Measurements from ENCODE around the gene MINPP1. TPM values are rescaled to one million over a fixed set of nuclear protein-coding genes. Genes with fewer than 3 reads are reported as not detected.
"Not testable (repeated sequence)": the region's sequence is repeated elsewhere in the genome, so short reads cannot be mapped to it uniquely, and the experiment has no call there.

MINPP1 gene, protein sequence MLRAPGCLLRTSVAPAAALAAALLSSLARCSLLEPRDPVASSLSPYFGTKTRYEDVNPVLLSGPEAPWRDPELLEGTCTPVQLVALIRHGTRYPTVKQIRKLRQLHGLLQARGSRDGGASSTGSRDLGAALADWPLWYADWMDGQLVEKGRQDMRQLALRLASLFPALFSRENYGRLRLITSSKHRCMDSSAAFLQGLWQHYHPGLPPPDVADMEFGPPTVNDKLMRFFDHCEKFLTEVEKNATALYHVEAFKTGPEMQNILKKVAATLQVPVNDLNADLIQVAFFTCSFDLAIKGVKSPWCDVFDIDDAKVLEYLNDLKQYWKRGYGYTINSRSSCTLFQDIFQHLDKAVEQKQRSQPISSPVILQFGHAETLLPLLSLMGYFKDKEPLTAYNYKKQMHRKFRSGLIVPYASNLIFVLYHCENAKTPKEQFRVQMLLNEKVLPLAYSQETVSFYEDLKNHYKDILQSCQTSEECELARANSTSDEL
- total RNA-seq = 10 to 100 TPM in 1 of 2 donors, 1 to 10 TPM in 1; 9.5 to 10.7 TPM

DNA sequence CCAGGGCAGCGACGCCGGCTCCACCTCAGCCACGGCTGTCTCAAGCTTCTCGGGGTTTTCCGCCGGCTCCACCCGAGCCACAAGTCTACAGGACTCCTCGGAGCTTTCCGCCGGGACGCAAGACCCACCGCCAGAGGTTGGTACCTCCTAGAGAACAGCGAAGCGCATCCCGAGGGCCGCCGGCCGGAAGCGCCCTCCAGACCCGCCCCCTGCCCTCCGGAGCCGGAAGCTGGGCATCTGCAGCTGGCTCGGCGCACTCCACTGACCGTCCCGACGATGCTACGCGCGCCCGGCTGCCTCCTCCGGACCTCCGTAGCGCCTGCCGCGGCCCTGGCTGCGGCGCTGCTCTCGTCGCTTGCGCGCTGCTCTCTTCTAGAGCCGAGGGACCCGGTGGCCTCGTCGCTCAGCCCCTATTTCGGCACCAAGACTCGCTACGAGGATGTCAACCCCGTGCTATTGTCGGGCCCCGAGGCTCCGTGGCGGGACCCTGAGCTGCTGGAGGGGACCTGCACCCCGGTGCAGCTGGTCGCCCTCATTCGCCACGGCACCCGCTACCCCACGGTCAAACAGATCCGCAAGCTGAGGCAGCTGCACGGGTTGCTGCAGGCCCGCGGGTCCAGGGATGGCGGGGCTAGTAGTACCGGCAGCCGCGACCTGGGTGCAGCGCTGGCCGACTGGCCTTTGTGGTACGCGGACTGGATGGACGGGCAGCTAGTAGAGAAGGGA lies at the start of gene MINPP1:
Gene MINPP1, plus strand, starts transcription at position 254 of the 726 bp plus-strand sequence. Its CDS starts 23 bp downstream, at position 277.
- peak; percentile 17 for DNase-seq (ENCODE audit: low spot score)
- Histone ChIP-seq H3K27me3 (replicated peaks; ENCODE audit: insufficient read depth) (no peaks in the 10 kb centered on the region), H3K4me3 (peak within 1 kb of the TSS; percentile 99), H3K9me3 (no peaks in the 10 kb centered on the region), H3K36me3 (no peaks in the 10 kb centered on the region), H3K27ac (peak within 1 kb of the TSS; percentile 79 to 86), H3K4me1 (ENCODE audit: control insufficient read depth in 1 of 2, low read depth in 2 of 2) (peaks cover 18 to 25% of the 10 kb centered on the region in 2 donors)
- ATAC-seq (ENCODE audit: insufficient number of reproducible peaks, low FRiP score, low read depth) = peak; percentile 68
- TF ChIP-seq, protein P1, sequence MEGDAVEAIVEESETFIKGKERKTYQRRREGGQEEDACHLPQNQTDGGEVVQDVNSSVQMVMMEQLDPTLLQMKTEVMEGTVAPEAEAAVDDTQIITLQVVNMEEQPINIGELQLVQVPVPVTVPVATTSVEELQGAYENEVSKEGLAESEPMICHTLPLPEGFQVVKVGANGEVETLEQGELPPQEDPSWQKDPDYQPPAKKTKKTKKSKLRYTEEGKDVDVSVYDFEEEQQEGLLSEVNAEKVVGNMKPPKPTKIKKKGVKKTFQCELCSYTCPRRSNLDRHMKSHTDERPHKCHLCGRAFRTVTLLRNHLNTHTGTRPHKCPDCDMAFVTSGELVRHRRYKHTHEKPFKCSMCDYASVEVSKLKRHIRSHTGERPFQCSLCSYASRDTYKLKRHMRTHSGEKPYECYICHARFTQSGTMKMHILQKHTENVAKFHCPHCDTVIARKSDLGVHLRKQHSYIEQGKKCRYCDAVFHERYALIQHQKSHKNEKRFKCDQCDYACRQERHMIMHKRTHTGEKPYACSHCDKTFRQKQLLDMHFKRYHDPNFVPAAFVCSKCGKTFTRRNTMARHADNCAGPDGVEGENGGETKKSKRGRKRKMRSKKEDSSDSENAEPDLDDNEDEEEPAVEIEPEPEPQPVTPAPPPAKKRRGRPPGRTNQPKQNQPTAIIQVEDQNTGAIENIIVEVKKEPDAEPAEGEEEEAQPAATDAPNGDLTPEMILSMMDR (IDR thresholded peaks at IDR 0.05) = no peak

DNA sequence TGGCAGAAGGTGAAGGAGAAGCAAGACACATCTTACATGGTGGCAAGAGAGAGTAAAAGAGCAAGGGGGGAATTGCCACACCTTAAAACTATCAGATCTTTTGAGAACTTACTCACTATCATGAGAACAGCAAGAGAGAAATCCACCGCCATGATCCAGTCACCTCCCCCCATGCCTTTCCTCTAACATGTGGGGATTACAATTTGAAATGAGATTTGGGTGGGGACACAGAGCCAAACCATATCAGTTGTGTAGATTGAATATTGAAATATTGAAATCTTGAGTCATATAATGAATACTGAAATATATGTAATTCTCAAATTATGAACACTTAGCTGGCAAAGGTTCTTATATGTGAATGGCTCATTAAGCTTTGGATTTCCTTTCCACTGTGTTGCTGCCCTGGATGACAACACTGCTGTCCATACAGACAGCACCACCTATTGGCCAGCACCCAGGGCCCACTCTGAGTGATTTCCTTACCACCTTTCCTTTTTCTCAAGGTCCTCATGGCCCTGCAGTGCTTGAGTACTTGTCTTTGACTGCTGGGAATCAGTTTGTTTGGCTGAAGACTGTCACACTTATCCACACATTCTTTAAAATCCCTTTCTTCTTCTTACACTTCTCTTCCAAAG lies 48.0 kb upstream of the MINPP1 start:
- not testable (repeated sequence) for H3K4me3 ChIP-seq; H3K36me3 ChIP-seq; H3K9me3 ChIP-seq; ATAC-seq (ENCODE audit: insufficient number of reproducible peaks, low FRiP score, low read depth); H3K27me3 ChIP-seq (replicated peaks; ENCODE audit: insufficient read depth); DNase-seq (ENCODE audit: low spot score); H3K4me1 ChIP-seq (ENCODE audit: control insufficient read depth in 1 of 2, low read depth in 2 of 2); H3K27ac ChIP-seq

DNA sequence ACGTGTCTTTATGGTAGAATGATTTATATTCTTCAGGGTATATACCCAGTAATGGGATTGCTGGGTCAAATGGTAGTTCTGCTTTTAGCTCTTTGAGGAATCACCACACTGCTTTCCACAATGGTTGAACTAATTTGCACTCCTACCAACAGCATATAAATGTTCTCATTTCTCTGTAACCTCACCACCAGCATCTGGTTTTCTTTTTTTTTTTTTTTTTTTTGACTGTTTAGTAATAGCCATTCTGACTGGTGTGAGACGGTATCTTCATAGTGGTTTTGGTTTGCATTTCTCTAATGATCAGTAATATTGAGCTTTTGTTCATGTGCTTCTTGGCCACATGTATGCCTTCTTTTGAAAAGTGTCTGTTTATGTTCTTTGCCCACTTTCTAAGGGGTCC lies 42.9 kb upstream of the MINPP1 start:
- H3K4me1 ChIP-seq (ENCODE audit: control insufficient read depth in 1 of 2, low read depth in 2 of 2); H3K9me3 ChIP-seq; DNase-seq (ENCODE audit: low spot score); H3K27ac ChIP-seq; H3K36me3 ChIP-seq; H3K4me3 ChIP-seq; ATAC-seq (ENCODE audit: insufficient number of reproducible peaks, low FRiP score, low read depth); H3K27me3 ChIP-seq (replicated peaks; ENCODE audit: insufficient read depth): not testable (repeated sequence)

- not testable (repeated sequence) for H3K27me3 ChIP-seq (replicated peaks; ENCODE audit: insufficient read depth); H3K9me3 ChIP-seq; H3K4me1 ChIP-seq (ENCODE audit: control insufficient read depth in 1 of 2, low read depth in 2 of 2); H3K27ac ChIP-seq; H3K4me3 ChIP-seq; H3K36me3 ChIP-seq; DNase-seq (ENCODE audit: low spot score); ATAC-seq (ENCODE audit: insufficient number of reproducible peaks, low FRiP score, low read depth)
Measured at GRCh38 chr10:87466849-87467248, 37.8 kb upstream of the MINPP1 start.

DNA sequence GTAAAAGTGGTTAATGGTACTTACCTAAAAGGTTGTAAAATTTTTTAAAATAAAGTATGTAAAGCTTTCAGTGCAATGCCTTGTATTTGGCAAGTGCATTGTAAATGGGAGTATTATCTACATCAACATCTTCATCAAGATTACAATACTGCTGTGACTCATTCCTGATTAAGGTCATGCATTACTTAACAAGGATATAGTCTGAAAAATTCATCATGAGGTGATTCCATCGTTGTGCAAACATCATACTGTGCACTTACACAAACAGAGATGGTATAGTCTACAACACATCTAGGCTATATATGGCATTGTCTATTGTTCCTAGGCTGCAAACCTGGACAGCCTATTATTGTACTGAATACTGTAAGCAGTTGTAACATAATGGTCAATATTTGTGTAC lies 16.0 kb upstream of the MINPP1 start:
- H3K27ac ChIP-seq; DNase-seq (ENCODE audit: low spot score); H3K36me3 ChIP-seq; H3K4me1 ChIP-seq (ENCODE audit: control insufficient read depth in 1 of 2, low read depth in 2 of 2); ATAC-seq (ENCODE audit: insufficient number of reproducible peaks, low FRiP score, low read depth); H3K9me3 ChIP-seq; H3K4me3 ChIP-seq; H3K27me3 ChIP-seq (replicated peaks; ENCODE audit: insufficient read depth): not testable (repeated sequence)

GRCh38 chr10:87490285-87490684 lies 14.4 kb upstream of the MINPP1 start:
- not testable (repeated sequence) for H3K36me3 ChIP-seq; H3K27me3 ChIP-seq (replicated peaks; ENCODE audit: insufficient read depth); DNase-seq (ENCODE audit: low spot score); ATAC-seq (ENCODE audit: insufficient number of reproducible peaks, low FRiP score, low read depth); H3K27ac ChIP-seq; H3K9me3 ChIP-seq; H3K4me1 ChIP-seq (ENCODE audit: control insufficient read depth in 1 of 2, low read depth in 2 of 2); H3K4me3 ChIP-seq

GRCh38 chr10:87492450-87492849 lies 12.2 kb upstream of the MINPP1 start:
- not testable (repeated sequence) for DNase-seq (ENCODE audit: low spot score); H3K27me3 ChIP-seq (replicated peaks; ENCODE audit: insufficient read depth); H3K36me3 ChIP-seq; H3K4me3 ChIP-seq; H3K27ac ChIP-seq; H3K9me3 ChIP-seq; ATAC-seq (ENCODE audit: insufficient number of reproducible peaks, low FRiP score, low read depth); H3K4me1 ChIP-seq (ENCODE audit: control insufficient read depth in 1 of 2, low read depth in 2 of 2)

DNA sequence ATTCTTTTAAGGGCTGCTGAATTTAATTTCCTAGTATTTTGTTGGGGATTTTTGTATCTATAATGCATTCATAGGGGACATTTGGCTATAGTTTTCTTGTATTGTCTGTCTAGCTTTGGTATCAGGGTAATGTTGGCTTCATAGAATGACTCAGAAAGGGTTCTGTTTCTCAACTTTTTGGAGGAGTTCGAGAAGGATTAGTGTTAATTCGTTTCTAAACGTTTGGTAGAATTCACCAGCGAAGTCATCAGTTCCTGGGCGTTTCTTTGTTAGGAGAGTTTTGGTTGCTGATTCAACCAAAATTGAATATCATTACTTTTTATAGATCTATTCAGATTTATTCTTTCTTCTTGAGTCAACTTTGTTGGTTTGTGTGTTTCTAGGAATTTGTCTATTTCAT lies 9.2 kb upstream of the MINPP1 start:
- not testable (repeated sequence) for H3K27me3 ChIP-seq (replicated peaks; ENCODE audit: insufficient read depth); H3K27ac ChIP-seq; H3K4me3 ChIP-seq; H3K4me1 ChIP-seq (ENCODE audit: control insufficient read depth in 1 of 2, low read depth in 2 of 2); H3K36me3 ChIP-seq; H3K9me3 ChIP-seq; ATAC-seq (ENCODE audit: insufficient number of reproducible peaks, low FRiP score, low read depth); DNase-seq (ENCODE audit: low spot score)

- not testable (repeated sequence) for DNase-seq (ENCODE audit: low spot score); ATAC-seq (ENCODE audit: insufficient number of reproducible peaks, low FRiP score, low read depth); H3K27me3 ChIP-seq (replicated peaks; ENCODE audit: insufficient read depth); H3K27ac ChIP-seq; H3K36me3 ChIP-seq; H3K9me3 ChIP-seq; H3K4me1 ChIP-seq (ENCODE audit: control insufficient read depth in 1 of 2, low read depth in 2 of 2); H3K4me3 ChIP-seq
Measured at GRCh38 chr10:87497386-87497785, 7.3 kb upstream of the MINPP1 start.

DNA sequence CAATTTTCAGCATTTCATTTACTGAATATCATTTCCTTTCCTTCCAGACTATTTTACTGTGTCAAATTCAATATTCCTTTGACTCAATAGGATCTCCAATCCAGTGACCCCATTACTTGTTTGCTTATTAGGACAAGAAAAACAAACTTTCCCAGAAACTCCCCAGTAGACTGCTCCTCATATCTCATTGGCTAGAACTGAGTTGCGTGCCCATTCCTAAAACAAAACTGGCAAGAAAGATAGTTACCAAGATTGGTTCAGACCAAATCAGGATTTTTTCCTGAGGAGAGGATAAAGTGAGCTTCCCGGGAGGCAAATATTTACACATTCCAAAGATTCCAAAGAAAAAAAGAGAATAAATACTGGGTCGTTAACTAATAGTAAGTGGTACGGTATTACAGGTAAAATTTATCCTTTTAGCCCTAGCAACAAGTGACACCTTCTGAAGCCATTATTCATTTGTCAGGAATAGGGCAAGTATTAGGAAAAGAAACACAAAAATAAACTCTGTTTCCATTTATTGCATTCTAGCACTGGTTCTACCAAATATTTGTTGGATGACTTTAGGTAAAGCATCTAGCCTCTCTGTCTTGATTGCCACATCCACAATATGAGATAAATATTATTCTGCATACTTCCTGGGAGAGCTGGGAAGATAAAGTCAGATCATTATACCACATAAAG lies 6.4 kb upstream of the MINPP1 start:
- not testable (repeated sequence) for H3K27ac ChIP-seq; H3K9me3 ChIP-seq; H3K27me3 ChIP-seq (replicated peaks; ENCODE audit: insufficient read depth); H3K36me3 ChIP-seq; ATAC-seq (ENCODE audit: insufficient number of reproducible peaks, low FRiP score, low read depth); DNase-seq (ENCODE audit: low spot score); H3K4me1 ChIP-seq (ENCODE audit: control insufficient read depth in 1 of 2, low read depth in 2 of 2); H3K4me3 ChIP-seq
